Measurements from ENCODE around the gene DUSP10.

DUSP10 gene

DNA sequence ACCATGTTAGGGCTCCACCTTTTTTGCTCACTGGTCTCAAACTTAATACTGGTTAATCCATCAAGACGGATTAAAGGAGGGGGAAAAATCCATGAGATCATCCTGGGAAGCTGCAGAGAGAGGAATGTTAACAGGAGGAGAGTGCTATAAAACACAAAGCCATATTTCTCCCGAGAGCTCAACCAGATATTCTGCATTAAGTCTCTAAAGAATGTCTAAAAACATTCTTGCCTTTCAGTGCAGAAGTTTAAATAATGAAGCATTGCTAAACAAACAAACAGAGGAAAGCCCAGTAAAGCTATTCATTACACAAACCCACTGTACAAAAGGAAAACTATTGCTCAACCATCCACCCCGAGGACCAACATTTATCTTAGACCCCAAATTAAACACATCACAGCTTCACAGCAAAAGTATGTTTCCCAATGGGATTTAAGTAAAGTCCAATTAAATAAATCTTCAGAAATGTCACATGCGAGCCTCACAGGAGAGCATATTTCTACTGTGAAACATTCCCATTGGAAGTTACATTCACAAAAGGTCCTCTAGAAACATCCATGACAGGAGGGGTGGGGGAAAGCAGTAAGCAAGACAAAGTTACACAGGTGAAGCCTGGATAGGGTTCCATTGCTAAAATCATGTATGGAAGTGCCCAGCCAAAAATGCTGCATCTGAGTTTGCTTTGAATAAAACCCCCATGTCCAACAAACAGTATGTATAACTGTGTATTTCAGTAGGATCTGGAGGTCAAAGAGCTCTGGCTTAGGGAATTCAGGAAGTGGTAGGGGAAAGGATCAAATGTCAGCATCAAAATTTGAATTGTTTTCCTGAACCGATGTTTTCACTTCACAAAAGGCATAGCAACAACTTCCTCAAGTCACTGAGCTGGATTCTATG is 23.3 kb downstream of the DUSP10 start:
- in situ Hi-C loops (cut with MboI; ENCODE audit: low pct_unique_long_range_greater_than_20kb, low sequenced_read_pairs), result no loop called here
- DNase-seq, result peak; percentile 62

DNA sequence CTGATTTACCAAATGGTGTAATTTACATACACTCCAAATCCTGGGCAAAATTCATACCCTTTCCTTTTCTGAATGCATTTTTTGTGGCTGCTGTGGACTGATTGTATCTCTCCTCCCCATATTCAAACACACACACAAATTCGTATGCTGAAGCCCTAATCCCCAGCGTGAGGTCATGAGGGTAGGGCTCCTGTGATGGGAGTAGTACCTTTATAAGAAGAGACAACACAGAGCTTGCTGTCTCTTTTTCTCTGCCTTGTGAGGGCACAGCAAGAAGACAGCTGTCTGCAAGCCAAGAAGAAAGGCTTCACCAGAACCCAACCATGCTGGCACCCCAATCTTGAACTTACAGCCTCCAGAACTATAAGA is 24.4 kb downstream of the DUSP10 start:
- in situ Hi-C loops (cut with MboI; ENCODE audit: low pct_unique_long_range_greater_than_20kb, low sequenced_read_pairs), result no loop called here
- DNase-seq, result no peak

DNA sequence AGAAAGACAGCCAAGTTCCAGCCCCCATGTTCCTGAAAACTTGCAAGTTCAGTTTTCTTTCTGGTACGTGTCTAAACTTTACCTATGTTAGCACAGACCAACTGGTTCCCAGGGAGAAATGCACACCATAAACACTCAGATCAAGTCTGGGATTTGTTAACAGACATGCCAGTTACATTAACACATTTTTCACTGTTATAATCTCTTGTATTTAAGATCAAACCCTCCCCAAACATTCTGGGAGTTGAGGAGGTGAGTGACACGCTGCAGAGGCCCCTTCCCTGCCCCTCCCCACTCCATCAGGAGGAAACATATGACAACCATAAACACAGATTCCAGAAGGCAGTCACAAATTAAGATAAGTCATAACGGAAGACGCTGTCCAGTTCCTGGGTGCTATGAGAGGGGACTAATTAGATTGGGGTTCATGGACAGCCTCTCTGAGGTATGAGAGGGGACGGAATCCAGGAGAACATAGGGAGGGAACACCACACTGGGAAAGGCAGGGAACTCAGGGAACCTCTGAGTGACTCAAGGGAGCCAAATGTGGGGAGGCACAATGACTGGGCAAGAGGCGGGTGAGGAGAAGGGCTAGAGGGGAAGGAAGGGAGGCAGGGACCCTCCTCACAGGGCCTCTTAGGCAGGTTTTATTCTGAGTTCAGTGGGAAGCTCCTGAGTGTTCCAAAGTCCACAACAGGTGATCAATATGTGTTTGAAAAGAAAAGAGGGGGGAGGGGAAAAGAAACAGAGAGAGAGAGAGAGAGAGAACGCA is 25.0 kb downstream of the DUSP10 start:
- DNase-seq, result no peak
- in situ Hi-C loops (cut with MboI; ENCODE audit: low pct_unique_long_range_greater_than_20kb, low sequenced_read_pairs), result no loop called here

DNA sequence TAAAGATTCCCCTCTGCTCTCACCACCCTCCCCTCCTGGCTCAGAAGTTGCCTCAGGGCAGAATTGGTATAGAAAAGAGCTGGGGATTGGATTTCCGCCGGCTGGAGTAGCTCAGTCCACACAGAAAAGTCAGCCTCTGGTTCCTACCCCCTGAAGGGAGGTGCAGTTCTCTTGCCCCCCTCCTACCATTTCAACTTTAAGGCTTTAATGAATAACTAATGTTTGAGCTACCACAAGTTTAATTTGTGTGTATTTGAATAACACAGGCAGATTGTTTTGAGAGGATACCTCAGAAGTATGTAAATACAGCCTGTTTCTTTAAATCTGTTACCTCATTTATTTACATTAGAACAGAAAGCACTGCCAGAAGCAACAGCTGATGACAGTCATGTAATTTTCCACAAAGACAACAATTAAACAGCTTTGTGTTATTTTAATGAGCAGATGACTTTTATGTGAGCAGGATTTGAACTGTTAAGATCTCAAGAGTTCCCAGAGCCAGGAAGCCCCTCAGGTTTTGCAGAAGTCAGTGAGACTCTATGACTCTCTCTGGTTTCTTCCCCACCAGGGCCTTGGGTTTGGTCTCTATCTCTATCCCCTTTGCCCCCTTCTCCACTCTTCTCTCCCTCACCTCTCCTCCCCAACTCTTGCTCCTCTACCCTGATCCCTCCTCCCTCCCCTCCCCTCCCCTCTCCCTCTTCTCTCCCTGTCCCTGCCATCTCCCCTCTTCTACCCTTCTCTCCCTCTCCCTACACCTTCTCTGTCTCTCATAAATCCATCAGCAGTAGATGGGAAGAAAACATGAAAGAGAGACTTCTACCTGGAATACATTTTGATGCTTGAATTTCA is 26.3 kb downstream of the DUSP10 start:
- in situ Hi-C loops (cut with MboI; ENCODE audit: low pct_unique_long_range_greater_than_20kb, low sequenced_read_pairs), result no loop called here

DNA sequence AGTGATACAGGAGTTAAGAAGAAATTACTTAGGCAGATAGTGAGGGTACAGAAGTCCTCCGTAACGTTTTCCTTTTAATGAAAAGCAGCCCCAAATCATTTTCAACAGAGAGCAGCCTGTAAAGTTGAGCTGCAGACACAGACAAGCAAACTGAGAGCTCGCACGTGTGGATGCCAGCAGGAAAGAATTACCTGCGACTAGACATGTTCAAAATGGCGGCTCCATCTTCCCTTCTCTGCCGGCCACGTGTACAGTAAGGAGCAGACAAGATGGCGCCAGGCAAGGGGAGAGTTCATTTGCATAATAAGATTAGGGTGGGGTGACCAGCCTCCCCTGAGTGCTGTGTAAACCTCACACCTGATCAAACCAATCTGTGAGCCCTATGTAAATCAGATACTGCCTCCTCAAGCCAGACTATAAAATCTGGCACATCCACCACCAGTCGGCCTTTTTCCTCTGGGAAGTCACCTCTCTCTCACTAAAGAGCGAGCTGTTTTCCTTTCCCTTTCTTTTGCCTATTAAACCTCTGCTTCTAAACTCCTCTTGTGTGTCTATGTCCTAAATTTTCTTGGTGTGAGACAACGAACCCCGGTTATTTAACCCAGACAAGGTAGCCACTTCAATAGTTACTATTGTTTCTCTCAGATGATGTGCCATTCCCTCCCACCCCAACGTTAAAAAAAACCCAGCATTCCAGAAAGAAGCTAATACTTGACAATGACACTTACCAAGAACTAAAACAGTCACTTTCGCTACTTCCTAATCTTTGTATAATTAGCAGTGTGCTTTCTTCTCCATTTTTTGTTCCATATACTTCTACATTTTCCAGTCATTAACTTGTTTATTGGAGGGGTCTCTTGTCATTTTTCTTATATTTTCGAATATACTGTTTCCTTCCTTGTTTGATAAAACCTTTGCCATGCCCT is 27.4 kb downstream of the DUSP10 start:
- DNase-seq, result no peak
- in situ Hi-C loops (cut with MboI; ENCODE audit: low pct_unique_long_range_greater_than_20kb, low sequenced_read_pairs), result no loop called here

More for the DNA sequence above, 26.3 kb downstream of the DUSP10 start:
- DNase-seq, result no peak

DNA sequence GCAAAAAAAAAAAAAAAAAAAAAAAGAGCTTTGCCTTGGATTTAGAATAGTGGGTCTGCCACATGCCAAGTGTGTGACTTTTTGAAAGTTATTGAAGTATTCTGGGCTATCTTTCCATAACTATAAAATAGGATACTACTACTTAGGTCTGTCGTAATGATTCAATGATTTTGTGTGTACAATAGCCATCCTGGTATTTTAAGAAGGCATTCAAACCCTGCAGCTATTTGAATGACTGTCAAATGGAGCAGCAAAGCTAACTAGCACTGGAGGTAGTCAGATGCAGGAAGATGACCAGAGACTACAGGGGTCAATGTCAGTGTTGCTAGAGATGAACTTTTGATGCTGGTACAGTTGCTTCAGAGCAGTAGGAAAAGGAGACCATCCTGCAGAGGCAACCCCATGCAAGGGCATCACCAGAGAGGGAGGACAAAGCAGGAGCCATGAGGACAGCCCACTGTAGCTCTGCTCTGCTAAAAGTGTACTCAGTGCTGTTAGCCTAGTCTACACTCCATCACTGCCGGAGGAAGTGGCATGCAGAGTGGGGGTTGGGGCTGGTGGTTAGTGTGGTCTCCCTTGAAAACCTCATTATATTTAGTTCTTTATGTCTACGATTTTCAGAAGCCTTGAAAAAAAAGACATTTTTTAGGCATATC is 29.0 kb downstream of the DUSP10 start:
- in situ Hi-C loops (cut with MboI; ENCODE audit: low pct_unique_long_range_greater_than_20kb, low sequenced_read_pairs), result no loop called here
- peak; percentile 86 for DNase-seq

DNA sequence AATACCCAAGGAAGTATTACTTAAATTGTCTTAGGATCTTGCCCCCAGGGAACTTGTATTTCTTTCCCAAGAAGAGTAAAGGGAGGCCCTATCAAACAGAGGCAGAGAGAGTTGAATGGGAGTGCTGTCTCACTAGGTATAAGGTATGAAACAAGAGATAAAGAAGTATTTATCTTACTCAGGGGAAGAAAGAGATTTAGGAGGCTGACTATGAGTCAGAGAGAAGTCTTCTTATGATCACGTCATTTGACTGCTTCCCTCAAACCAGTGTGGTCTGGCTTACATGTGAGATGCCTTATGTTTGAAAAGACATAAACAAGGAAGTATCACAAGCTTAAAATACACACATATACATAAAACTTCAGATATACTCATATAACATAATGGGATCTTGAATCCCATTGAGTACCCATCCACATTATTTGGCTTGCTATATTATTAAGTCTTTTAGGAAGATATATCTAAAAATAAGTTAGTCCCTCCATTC is 29.6 kb downstream of the DUSP10 start:
- in situ Hi-C loops (cut with MboI; ENCODE audit: low pct_unique_long_range_greater_than_20kb, low sequenced_read_pairs), result no loop called here
- DNase-seq, result peak; percentile 52

DNA sequence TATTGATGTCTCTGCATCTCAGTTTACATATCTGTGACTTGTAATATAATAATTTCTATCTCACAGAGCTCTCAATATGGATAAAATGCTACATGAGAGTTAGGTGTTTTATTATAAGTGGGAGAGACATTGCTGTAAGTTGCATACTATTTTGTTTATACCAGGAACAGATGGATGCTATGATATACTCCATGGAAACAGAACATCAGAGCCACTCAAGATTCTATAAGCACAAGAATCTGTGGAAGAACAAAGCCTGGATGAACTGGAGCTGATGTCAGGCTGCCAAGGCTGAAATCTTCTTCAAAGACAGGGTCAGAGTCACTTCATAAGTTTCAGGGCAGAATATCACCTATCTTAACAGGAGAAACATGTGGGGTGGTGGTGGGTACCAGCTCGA is 30.2 kb downstream of the DUSP10 start:
- no peak for DNase-seq
- in situ Hi-C loops (cut with MboI; ENCODE audit: low pct_unique_long_range_greater_than_20kb, low sequenced_read_pairs), result no loop called here

DNA sequence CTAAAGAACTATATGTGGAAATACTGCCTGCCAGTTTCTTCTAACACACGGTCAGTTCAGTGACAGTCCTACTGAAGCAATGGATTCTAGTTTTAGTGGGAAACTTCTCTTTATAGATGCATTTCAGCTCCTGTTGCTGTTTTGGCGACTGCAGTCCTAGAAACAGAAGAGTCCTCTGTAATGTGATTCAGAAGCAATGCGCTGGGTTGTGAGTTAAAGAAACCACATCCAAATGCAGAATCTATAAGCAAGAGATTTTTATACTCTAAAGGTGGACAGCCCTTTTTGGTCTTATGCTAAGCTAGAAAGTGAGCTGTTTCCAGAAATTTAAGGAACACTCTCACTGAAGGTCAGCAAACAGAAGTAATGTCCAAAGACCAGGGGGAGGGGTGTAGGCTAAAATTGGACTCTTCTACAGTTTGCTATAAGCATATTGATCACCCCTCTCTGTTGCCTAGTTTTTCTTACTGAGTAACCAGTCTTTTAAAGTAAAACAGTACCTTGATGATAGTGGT is 30.8 kb downstream of the DUSP10 start:
- DNase-seq, result no peak
- in situ Hi-C loops (cut with MboI; ENCODE audit: low pct_unique_long_range_greater_than_20kb, low sequenced_read_pairs), result no loop called here

DNA sequence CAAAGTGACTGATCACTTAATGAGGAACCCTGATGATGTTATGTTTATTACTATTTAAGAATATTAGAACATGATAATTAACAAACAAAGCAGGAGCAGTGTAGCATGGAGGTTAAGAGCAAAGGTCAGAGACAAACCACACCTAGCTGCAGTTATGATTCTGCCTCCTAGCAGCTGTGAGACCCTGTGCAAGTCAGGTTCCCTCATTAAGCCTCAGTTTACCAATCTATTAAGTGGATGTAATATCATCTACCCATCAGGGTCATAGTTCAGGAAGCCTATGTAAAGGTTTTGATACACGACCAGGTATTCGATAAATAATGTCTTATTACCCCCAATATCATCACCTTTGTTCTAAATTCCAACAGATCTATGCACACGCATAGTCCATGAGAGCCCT is 32.0 kb downstream of the DUSP10 start:
- in situ Hi-C loops (cut with MboI; ENCODE audit: low pct_unique_long_range_greater_than_20kb, low sequenced_read_pairs), result no loop called here
- DNase-seq, result no peak

DNA sequence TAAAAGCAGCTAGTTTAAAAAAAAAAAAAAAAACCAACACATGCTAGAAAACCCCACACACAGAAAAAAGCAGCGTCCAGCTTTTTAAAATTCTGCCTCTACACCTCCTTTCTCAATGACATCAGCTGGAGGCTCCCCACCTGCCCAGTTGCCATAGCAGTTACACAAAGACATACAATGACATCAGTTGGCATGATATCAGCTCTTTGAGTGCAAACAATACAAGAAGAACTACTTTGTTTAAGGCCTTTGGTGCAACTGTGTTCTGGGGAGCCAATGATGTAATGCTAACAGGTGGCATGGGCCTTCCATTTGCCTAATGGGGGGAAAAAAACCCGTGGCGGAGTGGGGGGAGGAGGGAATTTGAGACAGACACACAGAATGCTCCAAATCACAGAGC is 32.9 kb downstream of the DUSP10 start:
- in situ Hi-C loops (cut with MboI; ENCODE audit: low pct_unique_long_range_greater_than_20kb, low sequenced_read_pairs), result no loop called here
- DNase-seq, result peak; percentile 57

DNA sequence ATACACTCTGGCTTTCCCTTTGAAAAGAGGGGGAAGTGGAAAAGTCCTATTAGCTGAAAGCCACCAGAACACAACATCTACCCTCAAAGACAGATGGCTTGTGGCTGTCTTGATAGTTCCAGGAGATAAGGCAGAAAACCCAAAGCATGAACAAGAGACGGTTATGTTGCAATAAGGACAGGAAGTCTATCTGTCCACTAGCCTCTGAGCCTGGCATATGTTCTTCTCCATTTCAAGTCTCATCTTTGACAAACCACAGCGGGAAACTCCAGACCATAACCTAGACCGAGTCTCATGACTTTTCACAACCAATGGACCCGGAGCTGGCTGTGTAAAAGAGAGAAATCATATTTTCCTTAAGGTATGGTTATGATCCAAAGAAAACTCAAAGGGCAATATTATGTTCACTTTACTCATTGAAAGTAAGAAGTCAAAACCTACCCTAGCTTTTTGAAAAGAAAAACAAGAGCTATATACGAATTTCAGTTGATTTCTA is 33.8 kb downstream of the DUSP10 start:
- DNase-seq, result peak; percentile 98
- in situ Hi-C loops (cut with MboI; ENCODE audit: low pct_unique_long_range_greater_than_20kb, low sequenced_read_pairs), result no loop called here

DNA sequence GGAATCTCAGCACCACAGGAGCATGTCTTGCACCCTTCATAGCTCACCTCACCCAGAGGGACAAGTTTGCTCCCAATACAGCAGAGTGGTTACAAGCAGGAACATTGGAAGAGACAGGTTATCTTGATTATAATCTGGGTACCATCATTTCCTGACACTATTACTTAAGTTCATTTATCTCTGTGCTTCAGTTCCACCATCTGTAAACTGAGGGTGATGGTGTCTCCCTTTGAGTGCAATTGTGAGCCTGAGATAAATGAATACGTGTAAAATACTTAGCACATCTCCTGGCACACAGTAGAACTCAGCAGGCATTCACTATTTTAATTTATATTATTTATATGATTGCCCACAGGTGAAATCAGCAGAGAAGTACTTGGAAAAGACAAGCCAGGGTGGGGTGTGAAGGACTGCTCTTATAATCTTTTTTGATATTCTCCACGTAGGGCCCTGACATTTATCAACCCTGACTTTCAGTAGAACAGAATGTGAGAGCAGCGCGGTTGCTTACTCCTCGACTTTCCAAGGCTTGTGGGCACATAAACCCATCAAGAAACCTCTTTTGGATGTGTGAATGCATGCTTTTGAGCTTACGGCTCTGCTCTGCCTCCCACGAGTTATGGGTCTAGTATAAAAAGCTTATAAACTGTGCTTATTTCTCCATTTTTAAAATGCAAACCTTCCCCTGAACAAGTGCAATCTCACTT is 34.9 kb downstream of the DUSP10 start:
- in situ Hi-C loops (cut with MboI; ENCODE audit: low pct_unique_long_range_greater_than_20kb, low sequenced_read_pairs), result no loop called here
- DNase-seq, result peak; percentile 37

DNA sequence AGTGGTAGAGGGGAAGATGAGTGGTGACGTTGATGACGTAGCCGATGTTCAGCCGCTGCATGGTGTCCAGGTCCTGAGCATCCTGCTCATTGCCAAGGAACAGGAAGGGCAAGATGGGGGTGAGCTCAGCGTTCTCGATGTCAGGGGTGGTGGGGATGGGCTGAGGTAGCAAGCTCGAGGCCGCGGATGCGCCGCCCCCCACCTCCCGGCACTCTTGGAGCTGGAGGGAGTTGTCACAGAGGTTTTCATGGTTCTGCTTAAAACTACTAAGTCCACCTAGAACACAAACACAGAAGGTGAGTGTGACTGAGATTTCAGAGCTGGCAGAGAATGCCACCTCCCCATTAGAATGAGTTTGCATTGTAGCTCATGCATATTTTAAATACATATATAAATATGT is 35.7 kb downstream of the DUSP10 start:
- DNase-seq, result no peak
- in situ Hi-C loops (cut with MboI; ENCODE audit: low pct_unique_long_range_greater_than_20kb, low sequenced_read_pairs), result no loop called here

DNA sequence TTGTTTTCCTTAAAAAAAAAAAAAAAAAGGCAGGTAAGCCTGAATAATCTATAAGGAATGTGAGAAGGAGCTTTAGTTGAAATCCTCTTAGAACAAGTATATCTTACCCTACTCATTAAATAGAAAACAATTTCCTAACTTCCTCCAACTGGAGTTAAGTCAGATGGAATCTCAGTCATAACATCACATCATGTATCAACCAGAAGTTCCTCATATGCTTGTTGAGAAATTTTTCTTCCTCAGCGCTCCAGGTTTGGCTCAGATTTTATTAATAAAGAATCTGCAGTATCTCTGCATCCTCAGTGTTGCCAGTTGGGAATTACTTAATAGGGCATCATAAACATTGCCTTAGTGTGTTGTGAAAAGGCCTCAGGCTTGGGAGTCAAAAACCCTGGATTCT is 37.6 kb downstream of the DUSP10 start:
- in situ Hi-C loops (cut with MboI; ENCODE audit: low pct_unique_long_range_greater_than_20kb, low sequenced_read_pairs), result no loop called here
- no peak for DNase-seq

DNA sequence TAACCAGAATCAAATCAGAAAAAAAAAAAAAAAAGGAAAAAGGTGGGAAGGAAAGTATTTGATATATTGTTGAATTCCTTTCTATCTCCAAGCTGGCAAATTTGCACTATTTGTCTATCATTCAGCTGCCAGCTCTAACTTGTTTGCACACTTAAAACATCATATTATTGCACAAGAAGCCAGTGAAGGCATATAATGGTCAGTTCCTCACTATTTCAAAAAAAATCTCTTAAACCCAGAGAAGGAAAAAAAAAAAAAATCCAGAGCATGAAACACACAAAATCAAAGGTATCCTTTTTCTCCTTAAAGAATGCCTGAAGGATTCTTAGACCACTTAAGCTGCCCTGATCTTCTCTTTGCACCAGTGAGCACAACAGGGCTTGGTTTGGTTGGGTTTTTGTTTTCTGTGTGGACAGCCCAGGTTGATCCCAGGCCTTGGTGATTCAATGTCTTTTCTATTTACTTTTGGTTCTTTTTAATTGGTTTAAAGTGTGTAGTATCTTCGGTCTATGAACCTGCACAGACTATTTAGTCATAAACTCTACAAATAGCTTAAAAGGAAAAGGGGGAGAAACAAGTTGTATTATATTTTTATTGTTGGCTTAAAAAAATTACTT is 40.2 kb downstream of the DUSP10 start:
- DNase-seq, result no peak
- in situ Hi-C loops (cut with MboI; ENCODE audit: low pct_unique_long_range_greater_than_20kb, low sequenced_read_pairs), result no loop called here

DNA sequence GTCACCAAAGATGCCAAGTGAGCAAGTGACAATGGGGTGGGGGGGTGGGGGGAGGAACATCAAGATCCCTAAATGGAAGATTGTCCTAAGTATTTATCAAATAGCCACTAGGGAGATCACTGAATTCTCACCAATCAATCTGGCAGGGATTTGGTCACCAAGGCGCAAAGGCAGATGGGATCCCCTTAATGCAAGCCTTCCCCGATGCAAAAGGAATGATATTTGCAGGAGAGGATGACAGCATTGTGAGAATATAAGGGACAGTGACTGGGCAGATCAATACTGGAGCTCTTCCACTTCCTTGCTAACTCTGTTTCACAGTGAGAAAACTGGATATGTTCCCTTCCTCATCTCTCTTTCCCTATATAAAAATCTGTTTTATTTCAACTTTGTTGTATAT is 40.9 kb downstream of the DUSP10 start:
- in situ Hi-C loops (cut with MboI; ENCODE audit: low pct_unique_long_range_greater_than_20kb, low sequenced_read_pairs), result no loop called here
- DNase-seq, result no peak

Data from KBM-7 (cell line).